ENCODE results near the gene RFC2.

RFC2 gene

GRCh38 chr7:74185636-74186035 lies 68.6 kb downstream of the RFC2 start:
- no peak for DNase-seq

DNA sequence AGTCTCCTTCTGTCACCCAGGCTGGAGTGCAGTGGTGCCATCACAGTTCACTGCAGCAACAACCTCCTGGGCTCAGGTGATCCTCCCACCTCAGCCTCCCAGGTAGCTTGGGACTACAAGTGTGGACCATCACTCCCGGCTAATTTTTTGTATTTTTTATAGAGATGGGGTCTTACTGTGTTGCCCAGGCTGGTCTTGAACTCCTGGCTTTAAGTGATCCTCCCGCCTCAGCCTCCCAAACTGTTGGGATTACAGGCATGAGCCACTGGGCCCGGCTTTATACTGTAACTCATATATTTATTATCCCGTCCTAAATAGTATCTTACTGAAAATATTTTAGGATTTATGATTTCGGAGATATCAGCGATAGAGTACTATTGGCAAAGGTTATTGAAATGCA lies 69.2 kb downstream of the RFC2 start:
- no peak for DNase-seq

- no peak for DNase-seq
Measured at GRCh38 chr7:74183653-74184450, 70.3 kb downstream of the RFC2 start.

DNA sequence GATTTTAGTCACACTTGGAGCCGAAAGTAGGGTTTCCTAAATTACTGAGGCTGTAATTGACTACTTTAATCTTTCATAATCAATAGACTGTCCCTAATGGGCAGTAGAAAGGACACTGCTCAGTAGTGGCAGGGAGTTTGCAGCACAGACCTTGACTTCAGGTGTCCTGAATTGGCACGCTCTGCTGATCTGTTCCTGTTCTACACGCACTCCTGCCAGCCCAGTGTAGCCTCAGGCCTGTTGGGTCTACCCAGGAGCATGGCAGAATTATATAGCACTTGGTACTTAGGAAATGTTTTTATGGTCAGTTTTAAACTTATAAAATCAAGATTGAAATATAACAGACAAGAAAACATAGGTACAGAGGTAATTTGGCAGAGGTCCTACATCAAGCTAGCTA lies 71.1 kb downstream of the RFC2 start:
- DNase-seq, result no peak

- no peak for DNase-seq
Measured at GRCh38 chr7:74182453-74183090, 71.6 kb downstream of the RFC2 start.

GRCh38 chr7:74181821-74182220 lies 72.4 kb downstream of the RFC2 start:
- DNase-seq, result peak; percentile 51
